Fibroblast of skin of left quadriceps (primary cell): ENCODE results near the gene TCF20.

Experiments
- DNase-seq, 2 experiments: peaks; one replicate each; pipeline ENCODE4 v3.0.0-alpha.2; 2013; ENCODE audit warnings: low read depth in 2 of 2

The TCF20 gene

DNA sequence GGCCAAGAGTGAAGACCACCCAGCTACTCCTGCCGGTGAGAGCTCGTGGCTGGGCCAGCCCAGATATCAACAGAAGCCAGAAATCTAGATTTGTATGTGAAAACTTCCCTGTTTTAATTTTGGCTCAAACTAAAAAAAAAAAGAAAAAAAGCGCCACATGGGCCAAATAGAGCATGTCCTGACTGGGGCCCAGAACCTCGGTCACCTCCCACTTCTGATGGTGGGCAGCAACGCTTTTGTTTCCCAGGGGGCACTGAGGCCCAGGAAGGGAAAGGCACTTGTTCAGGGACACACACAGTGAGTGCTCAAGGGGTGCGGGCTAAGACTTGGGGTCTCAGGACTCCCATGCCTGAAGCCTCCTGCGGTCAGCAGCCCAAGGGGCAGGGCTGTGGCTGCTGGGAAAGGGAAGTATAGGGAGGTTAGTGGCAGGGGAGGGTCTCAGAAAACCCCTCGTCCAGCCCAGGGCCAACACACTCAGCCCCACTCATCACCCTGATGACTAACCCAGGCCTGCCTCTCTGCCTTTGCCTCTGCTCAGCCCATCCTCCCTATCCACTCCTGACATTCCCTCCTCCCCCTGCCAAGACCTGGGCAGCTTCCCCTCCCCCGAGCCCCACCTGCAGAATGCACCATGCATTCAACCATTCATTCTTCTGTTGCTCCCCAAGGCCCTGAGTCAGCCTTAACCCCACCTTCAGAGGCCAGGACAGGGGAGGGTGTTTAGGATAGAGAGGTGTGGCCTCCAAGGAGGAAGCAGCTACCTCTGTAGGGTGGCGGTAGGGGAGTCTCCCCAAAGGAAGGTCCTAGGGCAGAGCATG is 30.0 kb upstream of the TCF20 start:
- DNase-seq: no peak

DNA sequence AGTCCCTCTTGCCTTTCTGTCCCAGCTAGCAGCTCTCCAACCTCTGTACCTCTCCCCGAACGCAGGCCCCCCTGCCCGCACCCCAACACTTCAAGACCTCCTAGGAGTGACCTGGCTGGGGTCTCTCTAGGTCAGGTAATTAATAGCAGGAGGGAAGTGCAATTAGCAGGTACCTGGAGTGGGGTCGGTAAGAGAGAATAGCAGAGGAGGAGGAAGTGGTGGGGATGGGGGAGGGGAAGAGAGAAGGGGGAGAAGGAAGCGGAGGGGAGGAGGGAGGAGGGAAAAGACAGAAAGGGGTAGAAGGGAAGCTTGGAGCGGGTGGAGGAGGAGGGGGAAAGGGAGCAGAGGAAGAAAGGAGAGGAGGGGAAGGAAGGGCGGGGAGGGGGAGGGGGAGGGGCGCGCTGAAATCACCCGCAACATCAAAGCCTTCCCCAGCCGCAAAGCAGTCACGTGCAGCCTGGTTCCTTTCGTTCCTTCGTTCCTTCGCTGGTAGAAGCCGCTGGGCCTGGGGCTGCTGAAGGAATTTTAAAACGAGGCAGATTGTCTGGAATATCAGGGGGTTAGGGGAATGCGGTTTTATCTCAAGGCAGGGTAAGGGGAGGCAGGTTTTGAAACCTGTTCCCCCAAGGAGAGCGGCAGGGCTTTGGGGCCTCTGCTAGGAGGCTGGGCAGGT is 29.3 kb upstream of the TCF20 start:
- DNase-seq: no peak

DNA sequence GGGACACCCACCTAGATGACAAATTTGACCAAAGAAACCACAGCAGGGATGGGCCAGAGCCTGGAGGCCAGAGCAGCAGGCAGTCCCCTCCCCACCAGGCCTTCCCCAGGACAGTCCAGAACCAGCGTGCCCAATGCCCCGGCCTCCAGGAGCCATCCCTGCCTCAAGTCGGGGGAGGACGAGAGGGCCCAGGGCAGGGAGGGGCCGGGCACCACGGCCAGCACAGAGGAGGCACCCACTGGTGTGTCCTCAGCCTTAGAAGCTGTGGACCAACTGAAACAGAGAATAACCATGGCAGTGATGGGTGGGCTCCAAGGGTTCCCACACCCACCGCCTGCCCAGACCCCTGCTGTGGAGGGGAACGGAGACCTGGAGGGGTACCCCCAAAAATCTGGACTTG is 28.3 kb upstream of the TCF20 start:
- no peak for DNase-seq

DNA sequence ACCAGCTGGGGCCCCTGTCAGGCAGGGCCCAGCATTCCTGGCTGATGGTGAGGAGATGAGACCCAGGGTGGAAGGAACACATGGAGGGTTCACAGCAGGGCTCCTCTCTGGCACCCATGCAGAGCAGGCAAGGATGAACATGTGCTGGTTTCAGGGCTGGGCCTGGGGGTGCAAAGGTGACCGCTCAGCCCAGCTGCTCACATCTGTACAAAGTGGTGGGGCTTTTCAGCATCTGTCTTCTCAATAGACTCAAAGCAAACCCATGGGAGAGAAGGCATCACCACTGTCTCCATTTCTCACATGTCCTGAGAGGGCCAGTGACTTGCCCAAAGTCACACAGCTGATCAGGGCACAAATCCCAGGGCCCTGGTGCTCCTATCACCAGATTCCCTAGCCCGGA is 27.3 kb upstream of the TCF20 start:
- DNase-seq: no peak

DNA sequence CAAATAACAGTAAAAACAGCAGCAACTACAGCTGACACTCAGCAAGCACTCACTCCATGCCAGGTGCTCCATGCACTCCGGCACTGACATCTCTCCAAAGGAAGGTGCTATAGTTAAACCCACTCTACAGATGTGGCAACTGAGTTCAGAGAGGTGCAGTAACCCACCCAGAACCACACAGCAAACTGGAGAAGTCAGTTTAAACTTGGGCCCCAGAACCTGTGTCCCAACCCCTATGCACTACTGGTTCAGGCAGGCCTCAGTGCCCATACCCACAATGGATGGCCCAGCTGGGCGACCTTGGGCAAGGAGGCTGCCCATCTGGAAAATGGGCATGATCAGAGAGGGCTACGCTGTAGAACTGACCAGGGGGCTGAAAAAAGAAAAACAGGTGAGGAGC is 26.4 kb upstream of the TCF20 start:
- no peak for DNase-seq

DNA sequence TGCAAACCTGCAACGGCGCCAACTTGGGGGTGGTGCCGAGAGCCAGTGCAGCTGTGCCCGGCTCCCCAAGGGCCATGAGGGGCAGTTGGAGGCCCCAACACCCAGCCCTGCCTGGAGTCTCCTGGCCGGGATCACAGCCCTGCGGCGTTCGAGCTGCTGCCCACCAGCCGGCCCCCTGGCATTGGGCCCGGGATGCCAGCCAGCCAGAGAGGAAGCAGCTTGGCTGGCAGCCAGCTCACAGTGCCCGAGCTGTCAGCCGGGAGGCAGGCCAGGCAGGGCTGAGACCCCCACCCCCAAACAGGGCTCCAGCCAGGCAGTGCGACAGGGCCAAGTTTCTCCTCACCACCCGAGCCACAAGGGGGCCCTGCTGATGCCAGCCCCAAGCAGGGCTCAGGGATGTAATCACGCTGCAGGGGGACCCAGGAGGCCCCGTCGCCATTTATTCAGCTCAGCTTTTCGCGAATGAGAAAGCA is 26.0 kb upstream of the TCF20 start:
- DNase-seq: no peak

DNA sequence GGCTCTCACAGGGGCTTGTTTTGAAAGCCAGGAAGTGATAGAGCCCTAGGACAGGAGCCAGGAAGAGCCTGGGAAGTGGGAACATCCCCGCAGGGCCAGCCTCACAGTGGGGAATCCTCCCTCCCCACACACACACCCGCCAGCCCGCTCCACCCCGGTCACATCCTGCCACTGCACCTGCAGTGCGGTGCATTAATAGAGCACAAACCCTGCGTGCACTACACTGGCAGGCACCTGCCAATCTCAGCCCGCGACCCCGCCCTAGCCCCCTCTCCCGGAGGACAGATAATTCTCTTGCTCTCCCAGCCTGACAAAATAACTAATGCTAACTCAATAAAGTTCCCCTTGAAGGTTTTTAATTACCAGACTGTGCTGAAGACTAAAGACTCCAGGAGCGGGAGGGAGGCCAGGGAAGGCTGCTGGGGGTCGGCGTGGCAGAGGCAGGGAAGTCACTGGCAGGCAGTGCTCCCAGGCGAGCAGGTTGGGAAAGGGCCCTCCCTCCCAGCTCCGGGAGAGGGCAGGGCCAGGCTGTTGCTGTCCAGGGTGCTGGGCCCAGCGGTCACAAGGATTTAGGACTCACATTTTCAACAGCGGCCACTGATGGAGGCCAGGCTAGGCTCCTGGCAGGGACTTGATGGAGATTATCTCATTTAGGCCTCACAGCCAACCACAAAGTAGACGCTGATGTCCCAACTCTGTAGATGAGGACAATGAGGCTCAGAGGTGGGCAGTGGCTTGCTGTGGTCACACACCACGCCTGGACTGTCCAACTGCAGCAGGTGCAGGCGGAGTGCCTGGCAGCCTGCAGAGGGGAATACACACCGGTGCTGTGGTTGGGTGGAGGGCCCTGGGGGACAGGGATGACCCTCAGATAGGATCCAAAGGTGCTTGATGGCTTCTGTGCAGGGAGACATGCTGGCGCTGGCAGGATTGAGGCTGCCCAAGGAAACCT is 23.9 kb upstream of the TCF20 start:
- DNase-seq: no peak

DNA sequence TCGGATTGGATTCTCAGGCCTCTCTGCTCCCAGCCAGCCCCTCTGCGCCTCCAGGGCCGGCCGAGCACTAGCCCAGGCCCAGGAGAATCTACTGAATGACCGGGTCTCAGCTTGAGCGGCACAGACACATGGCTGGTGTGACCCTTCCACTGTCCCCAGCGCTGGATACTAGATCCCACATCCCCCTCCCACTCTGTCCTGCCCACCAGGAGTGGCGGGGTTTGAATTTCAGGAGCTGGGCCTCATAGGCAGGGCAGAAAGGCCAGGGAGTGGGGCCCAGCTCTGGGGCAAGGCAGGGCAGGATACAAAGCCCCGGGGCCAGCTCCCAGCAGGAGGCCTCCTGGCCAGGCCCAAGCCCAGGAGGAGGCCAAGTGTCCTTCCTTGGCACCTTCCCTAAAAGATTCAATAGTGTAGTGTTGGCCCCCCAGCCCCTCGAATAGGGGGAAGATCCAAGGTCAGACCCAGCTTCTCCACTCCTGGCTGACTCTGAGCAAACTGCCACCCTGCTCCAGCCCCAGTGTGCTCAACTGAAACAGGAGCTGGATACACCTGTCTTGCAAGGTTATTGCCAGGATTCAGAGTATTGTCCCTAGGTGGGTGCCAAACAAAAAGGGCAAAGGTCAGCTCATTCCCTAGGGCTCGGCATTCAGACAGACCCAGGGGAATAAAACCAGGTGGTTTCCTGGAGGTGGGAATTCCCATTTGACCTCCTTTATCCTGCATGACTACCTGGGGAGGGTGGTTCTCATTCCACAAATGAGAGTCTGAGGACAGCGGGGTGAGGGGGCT is 22.5 kb upstream of the TCF20 start:
- DNase-seq: no peak

DNA sequence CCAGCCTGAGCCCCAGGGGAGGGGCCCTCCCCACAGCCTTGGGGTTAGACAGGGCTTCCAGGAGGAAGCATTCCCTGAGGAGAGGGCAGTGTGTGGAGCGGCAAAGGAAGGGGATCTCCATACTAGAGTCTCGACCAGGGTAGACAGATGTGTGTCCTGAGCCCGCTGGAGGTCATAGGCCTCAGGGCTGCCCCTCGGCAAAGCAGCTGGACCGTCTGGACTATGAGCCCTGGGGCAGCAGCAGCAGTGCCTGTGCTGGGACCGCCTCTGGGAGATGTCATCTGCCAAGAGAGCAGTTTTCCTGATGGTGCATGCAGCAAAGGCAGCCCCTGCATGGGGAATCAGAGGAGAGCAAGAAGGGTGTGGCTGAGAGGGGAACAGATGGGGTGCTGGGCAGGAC is 20.8 kb upstream of the TCF20 start:
- DNase-seq: no peak

DNA sequence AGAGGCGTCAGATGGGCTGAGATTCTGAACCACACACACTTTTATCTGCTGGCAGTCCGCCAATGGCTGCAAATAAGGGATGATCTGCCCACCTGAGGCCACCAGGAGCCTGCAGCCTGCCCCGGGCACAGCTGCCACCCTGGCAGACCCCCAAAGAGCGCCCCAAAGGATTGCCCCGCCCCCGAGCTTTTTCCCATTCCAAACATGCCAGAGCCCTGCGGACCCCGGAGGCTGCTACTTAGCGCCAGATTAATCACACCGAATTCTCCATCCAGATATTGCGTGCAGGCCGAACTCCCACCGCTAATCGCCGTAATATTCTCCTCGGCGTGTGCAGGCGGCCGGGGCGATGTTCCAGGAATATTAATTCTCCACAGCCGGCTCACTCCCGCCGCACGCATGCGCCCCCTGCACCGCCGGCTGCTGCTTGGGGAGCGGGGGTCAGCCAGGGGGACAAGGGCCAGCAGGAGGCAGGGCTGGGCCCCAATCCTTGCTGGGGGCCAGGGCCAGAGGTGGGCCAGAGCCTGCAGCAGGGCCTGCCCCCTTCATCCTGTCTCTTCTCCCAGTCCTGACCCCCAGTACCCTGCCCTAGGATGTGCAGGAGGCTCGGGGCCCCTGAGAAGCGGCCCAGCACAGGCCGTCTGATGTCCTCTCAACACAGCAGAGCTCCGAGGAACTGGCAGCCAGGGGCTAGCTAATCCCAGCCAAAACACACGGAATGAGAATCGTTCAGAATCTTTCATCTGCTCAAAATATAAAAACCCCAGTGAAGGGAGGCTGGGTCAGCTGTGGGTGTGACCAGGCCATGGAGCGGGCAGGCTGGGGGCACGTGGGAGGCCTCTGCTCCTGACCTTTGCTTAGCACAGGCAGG is 19.5 kb upstream of the TCF20 start:
- DNase-seq: peak in 1 of 2 experiments; percentile 15

DNA sequence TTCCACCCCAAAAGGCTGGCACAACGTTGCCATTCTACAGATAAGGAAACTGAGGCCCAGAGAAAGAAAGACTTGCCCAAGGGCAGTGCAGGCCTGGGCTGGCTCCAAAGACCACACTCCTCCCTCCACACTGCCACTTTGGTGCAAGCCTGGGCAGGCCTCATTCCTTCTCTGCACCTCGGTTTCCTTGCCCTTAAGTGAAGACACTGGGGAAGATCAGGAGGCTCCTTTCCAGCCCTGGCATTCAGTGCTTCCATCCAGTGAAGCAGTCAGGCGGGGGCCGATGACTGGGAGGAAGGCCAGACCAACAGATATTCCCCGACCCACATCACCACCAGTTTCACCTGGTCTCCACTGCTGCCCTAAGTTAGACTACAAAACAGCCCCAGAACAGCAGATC is 18.3 kb upstream of the TCF20 start:
- no peak for DNase-seq

DNA sequence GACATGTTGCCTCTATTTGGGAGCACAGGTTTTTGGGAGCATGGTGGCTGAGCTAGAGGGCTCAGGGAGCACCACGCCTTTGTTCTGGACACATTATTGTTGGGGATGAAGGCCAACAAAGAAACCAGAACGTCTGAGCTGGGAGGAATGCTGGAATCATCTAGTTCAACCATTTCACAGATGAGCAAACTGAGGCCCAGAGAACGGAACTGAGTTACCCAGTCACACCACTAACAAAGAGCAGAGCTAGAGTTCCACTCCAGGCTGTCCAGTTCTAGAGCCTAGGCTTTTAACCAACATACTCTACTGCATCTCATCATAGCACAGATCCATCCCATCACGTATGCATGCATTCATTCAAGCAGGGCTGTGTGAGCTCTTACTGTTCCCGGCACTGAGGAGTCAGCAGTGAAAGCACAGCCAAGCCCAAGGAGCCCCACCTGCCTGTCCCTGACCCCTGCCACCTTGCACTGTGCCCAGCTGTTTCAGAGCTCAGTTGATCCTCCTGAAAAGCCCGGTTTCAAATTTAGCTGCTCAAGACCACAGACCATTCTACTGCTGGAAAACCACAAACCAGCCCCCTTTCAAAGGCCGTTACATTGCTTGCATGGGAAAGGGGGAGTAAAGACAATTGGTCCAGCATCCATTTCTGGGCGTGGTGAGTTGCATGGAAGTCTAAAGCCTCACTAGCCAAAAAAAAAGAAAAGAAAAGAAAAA is 16.9 kb upstream of the TCF20 start:
- DNase-seq: no peak

DNA sequence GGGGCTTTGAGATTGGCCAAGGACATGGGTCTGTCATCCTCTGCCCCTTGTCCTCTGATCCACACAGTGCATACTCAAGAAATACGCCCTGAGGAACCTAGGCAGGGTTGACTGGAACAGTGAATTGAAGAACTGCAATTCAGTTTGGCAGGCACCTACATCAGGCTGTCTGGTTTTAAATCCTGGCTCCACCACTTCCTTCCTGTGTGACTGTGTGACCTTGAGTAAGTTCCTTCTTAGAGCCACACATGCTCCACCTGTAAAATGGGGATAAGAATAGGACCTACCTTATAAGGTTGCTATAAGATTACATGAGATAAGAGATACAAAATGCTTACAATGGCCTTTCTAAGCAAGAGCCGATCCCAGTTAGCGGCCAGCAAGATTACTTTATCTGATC is 15.8 kb upstream of the TCF20 start:
- DNase-seq: no peak

DNA sequence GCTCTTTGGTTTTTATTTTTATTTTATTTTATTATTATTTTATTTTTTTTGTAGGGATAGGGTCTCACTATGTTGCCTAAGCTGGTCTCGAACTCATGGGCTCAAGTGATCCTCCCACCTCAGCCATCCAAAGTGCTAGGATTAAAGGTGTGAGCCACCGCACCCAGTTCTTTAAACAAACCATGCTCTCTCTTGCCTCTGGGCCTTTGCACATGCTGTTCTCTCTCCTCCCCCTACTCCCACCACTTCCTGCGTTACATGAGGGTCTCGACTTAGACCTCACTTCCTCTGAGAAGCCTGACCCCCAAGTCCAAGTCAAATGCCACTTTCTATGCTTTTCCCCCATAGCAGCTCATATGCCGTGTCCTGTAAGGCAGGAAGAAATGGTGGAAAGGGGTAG is 15.2 kb upstream of the TCF20 start:
- DNase-seq: no peak

DNA sequence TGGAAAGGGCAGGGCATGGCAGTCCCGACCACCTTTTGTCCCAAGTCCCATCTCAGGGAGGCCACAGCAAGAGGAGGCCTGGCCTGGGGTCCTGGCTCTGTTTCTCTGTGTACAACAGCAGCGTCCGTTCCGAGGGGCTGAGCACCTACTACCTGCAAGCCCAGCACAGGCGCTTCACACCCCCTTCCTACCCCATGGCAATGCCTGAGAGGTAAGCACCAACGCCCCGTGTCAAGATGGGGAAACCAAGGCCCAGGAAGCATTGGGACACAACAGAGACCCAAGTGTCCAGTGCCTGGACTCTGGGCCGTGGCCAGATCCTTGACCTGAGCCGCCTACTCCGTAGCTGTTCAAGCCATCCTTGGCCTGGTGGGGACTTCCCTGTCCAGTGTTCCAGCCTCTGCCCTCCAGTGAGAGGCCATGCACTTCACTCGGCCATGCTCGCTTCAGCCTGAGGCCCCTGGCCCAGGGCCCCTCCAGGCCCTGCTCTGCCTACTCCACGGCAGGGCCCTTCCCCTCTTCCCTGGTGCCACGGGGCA is 14.3 kb upstream of the TCF20 start:
- no peak for DNase-seq

DNA sequence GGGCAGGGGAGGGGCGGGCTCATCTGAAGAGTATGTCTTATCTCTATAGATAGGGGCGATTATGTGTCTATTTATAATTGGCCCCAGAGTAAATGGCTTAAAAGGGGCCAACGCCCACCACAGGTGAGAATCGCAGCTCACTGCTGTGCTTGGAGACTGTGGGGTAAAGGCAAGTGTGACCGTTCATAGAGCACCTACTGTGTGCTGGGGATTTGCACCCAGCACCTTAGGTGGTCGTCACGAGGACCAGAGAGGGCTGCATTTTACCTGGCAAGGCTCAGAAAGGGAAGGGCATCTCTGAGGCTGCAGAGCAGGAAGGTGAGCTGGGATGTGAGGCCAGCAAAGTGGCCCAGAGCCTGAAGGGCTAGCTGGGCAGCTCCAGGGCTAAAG is 13.7 kb upstream of the TCF20 start:
- DNase-seq: no peak

DNA sequence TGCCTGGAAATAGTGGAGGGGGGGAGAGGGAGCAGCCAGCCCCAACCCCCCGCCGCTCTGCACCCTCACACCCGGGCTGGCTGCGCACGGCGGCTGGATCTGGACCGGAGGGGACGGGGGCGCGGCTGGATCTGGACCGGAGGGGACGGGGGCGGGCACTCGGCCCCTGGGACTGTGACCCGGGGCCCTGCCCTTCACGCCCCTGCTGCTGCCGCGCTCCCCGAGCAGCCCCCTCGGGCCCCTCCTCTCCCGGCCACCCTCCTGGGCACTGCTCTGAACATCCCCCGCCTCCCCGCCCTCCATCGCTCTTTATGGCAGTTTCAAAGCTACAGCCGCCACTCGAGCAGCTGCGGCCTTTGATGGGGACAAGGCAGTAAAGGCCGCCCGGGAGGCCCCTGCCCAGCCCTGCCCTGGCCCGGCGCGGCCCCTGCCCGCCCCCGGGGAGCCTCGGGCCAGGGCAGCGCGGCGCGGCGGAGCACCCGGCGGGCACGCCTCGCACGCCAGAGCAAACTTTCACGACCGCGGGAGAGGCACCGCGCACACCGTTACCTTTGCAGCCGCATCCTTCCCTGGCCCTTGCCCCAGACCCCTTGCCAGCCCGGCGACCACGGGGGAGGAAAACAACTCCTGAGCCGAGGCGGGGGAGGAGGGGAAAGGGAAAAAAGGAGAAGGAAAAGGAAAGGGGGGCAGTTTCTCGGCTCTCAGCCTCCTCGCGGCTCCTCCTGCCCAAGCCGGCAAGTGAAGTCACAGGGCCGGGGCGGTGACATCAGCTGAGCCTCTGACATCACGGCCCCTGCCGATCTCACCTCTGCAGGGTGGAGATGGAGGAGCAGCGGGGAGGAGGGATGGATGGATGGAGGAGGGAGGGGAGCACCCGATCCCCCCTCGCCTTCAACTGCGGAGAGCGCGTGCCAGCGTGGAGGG is 13.1 kb upstream of the TCF20 start:
- no peak for DNase-seq

DNA sequence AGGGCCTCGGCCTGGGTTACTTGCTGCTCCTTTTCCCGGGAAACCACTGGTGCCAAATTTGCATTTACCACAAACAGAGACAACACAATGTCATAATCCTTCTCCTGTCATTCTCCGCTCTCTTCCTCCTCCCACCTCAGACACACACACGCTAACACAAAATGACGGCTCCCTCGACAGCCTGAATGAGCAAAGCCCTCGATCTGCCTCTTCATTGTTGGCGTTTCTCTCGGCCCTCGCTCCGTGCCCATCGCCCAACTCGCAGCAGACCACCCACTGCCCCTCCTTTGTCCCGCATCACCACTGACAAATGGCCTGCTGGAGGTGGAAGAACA is 12.5 kb upstream of the TCF20 start:
- DNase-seq: no peak
